ENCODE measurements around the gene MED8.
A peak's percentile ranks its signal among the peaks of the same experiment; 100 is the strongest.

MED8 gene

GRCh38 chr1:43358746-43359693, 30.6 kb downstream of the MED8 start, which contains the start of gene CDC20:
TSS of gene CDC20 (plus strand) at chr1:43358981. CDS start at chr1:43359216, 235 bp downstream.
- DNase-seq (ENCODE audit: low read depth), result peak; percentile 84
- no peak for TF ChIP-seq CTCF (conservative IDR thresholded peaks at IDR 0.05; ENCODE audit: low read depth, low read length)
- peak within 1 kb of the TSS; percentile 84 for H3K4me3 ChIP-seq (ENCODE audit: low read length)

GRCh38 chr1:43358121-43358745, 31.4 kb downstream of the MED8 start:
- peak; percentile 72 for TF ChIP-seq CTCF (conservative IDR thresholded peaks at IDR 0.05; ENCODE audit: low read depth, low read length)
- DNase-seq (ENCODE audit: low read depth), result no peak
- H3K4me3 ChIP-seq (ENCODE audit: low read length), result peak overlapping the region; percentile 84

- no peak for DNase-seq (ENCODE audit: low read depth)
- TF ChIP-seq CTCF (conservative IDR thresholded peaks at IDR 0.05; ENCODE audit: low read depth, low read length), result no peak
Observed at GRCh38 chr1:43357251-43357650, 32.3 kb downstream of the MED8 start.

GRCh38 chr1:43354936-43355335, 34.7 kb downstream of the MED8 start:
- no peak for DNase-seq (ENCODE audit: low read depth)
- no peak overlapping the region for H3K4me3 ChIP-seq (ENCODE audit: low read length)
- no peak for TF ChIP-seq CTCF (conservative IDR thresholded peaks at IDR 0.05; ENCODE audit: low read depth, low read length)

More at GRCh38 chr1:43357251-43357650, 32.3 kb downstream of the MED8 start:
- H3K4me3 ChIP-seq (ENCODE audit: low read length), result no peak overlapping the region

GRCh38 chr1:43354471-43354870, 35.1 kb downstream of the MED8 start:
- TF ChIP-seq CTCF (conservative IDR thresholded peaks at IDR 0.05; ENCODE audit: low read depth, low read length), result no peak
- no peak for DNase-seq (ENCODE audit: low read depth)
- no peak overlapping the region for H3K4me3 ChIP-seq (ENCODE audit: low read length)

- no peak for TF ChIP-seq CTCF (conservative IDR thresholded peaks at IDR 0.05; ENCODE audit: low read depth, low read length)
- DNase-seq (ENCODE audit: low read depth), result no peak
- H3K4me3 ChIP-seq (ENCODE audit: low read length), result no peak overlapping the region
Observed at GRCh38 chr1:43352881-43353280, 36.7 kb downstream of the MED8 start.

All from retinal pigment epithelial cell (primary cell).